Neutrophil (primary cell): ENCODE data around the gene RBKS.

ENCODE experiments used
- H3K27ac ChIP-seq: fragments of 200-600 bp; sonication (generic); 2 replicates; pipeline ENCODE4 v1.5.1; 2016; ENCODE audit warnings: mild to moderate bottlenecking, moderate library complexity
- H3K27me3 ChIP-seq: fragments of 200-600 bp; sonication (generic); 2 replicates; pipeline ENCODE4 v1.6.0; 2016; ENCODE audit warnings: mild to moderate bottlenecking
- H3K36me3 ChIP-seq: fragments of 200-600 bp; sonication (generic); 2 replicates; pipeline ENCODE4 v1.5.1; 2017
- H3K4me1 ChIP-seq, 2 experiments: fragments of 200-600 bp in 1 of 2; sonication (generic) in 1 of 2; 1 replicate in 1 of 2; 2 replicates in 1 of 2; pipeline versions ENCODE4 v1.5.1 to v1.6.1; 2013 to 2016; ENCODE audit warnings: low read depth in 1 of 2, low read length in 1 of 2, mild to moderate bottlenecking in 1 of 2, moderate library complexity in 1 of 2; ENCODE audit not compliant: control insufficient read depth in 1 of 2, insufficient read depth in 1 of 2
- H3K4me3 ChIP-seq, 2 experiments: fragments of 200-600 bp in 1 of 2; sonication (generic) in 1 of 2; 1 replicate in 1 of 2; 2 replicates in 1 of 2; pipeline ENCODE4 v1.5.1; 2013 to 2016; ENCODE audit warnings: low read depth in 1 of 2, low read length in 1 of 2, mild to moderate bottlenecking in 1 of 2, moderate library complexity in 1 of 2
- H3K9me3 ChIP-seq: fragments of 200-600 bp; sonication (generic); 2 replicates; pipeline ENCODE4 v1.5.1; 2016
- TF ChIP-seq, protein P1 (sequence below): fragments of 200-600 bp; sonication (generic); IDR thresholded peaks from 2 replicates; pipeline ENCODE4 v1.5.1; 2016; ENCODE audit warnings: antibody characterized with exemption

The RBKS gene

DNA sequence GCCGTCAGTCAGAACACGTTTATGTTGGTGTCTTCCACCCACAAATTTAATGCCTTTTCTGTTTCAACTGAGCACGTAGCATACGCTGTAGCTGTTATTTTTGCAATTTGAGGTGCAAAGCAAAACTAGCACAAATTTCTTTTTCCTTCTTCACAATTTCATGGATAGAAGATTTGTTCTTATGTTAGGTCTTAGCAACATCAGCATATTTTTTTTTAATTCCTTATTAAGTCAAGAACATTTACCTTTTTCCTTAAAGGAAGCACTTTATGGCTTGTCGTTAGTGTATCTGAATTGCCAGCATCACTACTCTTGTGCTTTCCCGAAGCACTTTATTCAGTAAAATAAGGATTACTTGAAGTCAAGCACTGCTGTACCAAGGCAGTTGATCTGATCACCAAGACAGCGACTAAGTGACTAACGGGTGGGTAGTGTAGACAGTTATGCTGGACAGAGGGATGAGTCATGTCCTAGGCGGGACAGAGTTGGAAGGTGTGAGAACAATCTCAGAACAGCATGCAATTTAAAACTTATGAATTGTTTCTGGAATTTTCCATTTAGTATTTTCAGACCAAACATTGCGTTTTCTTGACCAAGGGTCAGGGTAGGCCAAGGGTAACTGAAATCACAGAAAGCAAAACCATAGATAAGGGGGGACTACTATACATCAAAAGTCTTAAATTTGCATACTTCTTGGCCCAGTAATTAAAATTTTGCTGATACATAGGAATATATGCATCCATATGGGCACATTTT lies 13.6 kb upstream of the RBKS start:
- Histone ChIP-seq H3K27me3 (no peaks in the 10 kb centered on the region), H3K4me1 (no peaks in the 10 kb centered on the region), H3K9me3 (no peaks in the 10 kb centered on the region), H3K4me3 (no peak overlapping the region), H3K36me3 (peaks cover 4% of the 10 kb centered on the region), H3K27ac (no peak overlapping the region)
- TF ChIP-seq, protein P1, sequence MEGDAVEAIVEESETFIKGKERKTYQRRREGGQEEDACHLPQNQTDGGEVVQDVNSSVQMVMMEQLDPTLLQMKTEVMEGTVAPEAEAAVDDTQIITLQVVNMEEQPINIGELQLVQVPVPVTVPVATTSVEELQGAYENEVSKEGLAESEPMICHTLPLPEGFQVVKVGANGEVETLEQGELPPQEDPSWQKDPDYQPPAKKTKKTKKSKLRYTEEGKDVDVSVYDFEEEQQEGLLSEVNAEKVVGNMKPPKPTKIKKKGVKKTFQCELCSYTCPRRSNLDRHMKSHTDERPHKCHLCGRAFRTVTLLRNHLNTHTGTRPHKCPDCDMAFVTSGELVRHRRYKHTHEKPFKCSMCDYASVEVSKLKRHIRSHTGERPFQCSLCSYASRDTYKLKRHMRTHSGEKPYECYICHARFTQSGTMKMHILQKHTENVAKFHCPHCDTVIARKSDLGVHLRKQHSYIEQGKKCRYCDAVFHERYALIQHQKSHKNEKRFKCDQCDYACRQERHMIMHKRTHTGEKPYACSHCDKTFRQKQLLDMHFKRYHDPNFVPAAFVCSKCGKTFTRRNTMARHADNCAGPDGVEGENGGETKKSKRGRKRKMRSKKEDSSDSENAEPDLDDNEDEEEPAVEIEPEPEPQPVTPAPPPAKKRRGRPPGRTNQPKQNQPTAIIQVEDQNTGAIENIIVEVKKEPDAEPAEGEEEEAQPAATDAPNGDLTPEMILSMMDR: no peak

DNA sequence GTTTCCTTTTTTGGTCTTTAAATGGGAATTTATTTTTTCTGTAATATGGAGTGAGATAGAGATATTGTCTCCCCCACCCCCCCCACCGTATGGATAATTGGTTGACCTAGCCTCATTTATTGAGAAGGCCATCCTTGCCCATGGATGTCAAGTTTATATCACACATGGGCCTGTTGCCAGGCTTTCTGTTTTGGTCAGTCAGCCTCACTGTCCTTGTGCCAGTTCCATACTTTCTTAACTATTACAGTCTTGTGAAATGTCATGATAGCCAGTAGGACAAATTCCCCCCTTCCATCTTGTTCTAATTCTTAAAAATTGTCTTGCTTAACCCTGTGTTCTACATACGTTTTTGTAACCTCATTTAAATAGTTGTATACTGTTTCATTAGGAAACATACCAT lies 12.8 kb upstream of the RBKS start:
- no peaks in the 10 kb centered on the region for H3K4me1 ChIP-seq
- H3K27me3 ChIP-seq: no peaks in the 10 kb centered on the region
- TF ChIP-seq, protein P1: no peak
- H3K27ac ChIP-seq: no peak overlapping the region
- H3K4me3 ChIP-seq: no peak overlapping the region
- H3K9me3 ChIP-seq: no peaks in the 10 kb centered on the region
- H3K36me3 ChIP-seq: peaks cover 4% of the 10 kb centered on the region

DNA sequence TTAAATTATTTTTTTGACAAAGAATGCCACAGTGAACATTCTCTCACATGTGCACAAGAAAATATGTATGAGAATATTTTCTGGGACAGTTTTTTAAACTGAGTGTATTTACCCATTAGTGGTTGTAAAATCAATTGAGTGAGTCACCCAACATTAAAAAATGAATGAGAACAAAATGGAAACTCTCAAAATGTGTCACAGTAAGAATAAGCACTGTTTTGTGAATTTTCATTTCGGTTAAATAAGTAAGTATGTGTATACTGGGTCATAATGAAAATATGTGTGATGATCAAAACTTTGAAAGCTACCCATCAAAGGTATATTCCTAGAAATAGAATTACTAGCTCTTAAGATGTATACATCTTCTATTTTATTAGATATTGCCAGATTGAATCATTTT lies 11.9 kb upstream of the RBKS start:
- H3K27ac ChIP-seq: no peak overlapping the region
- peaks cover 0 to 5% of the 10 kb centered on the region in 2 experiments for H3K4me1 ChIP-seq
- H3K36me3 ChIP-seq: peaks cover 5% of the 10 kb centered on the region
- no peaks in the 10 kb centered on the region for H3K27me3 ChIP-seq
- TF ChIP-seq, protein P1: no peak
- H3K4me3 ChIP-seq: no peak overlapping the region
- H3K9me3 ChIP-seq: no peaks in the 10 kb centered on the region

DNA sequence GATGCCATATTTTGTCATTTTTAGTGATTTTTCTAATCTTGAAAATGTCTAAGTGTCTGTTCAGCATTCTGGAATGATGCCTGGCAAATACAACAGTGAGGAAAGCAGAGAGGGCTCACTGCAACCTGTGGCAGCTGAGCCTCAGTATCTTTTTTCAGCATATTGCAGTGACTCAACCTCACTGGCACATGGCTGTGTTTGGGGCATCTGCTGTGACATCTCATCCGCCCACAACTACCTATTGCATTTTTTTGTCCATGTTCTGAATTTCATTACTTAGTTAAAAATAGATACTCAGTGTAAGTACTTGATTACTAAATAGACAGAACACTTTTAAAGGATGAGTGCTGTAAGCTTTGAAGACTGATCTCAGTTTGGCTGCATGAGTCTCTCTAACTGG lies 11.0 kb upstream of the RBKS start:
- TF ChIP-seq, protein P1: no peak
- peaks cover 14% of the 10 kb centered on the region for H3K36me3 ChIP-seq
- H3K4me1 ChIP-seq: peaks cover 0 to 5% of the 10 kb centered on the region in 2 experiments
- no peaks in the 10 kb centered on the region for H3K27me3 ChIP-seq
- no peak overlapping the region for H3K4me3 ChIP-seq
- no peaks in the 10 kb centered on the region for H3K9me3 ChIP-seq
- no peak overlapping the region for H3K27ac ChIP-seq

DNA sequence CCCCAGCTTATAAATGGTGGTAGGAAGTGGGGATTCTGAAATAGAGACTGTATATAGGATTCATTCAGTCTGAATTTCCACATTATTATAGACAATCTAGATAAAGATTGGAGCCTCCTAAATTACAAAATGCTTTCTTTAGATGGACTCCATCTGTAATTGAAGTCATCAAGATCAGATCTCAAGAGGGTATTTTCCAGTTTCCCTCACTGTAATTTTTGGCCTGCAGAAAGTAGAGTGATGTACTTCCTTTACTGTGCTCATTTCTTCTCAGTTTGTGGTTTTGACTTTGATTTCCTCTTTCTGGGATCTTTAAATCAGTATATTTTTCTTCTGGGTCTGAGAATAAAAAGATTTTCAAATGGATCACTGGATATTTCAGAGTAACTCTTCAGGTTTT lies 7.5 kb upstream of the RBKS start:
- Histone ChIP-seq H3K27ac (peak overlapping the region; percentile 67), H3K36me3 (peaks cover 21% of the 10 kb centered on the region), H3K9me3 (no peaks in the 10 kb centered on the region), H3K4me3 (no peak overlapping the region), H3K27me3 (no peaks in the 10 kb centered on the region), H3K4me1 (peaks cover 0 to 5% of the 10 kb centered on the region in 2 experiments)
- TF ChIP-seq, protein P1: no peak
